ENCODE data around the gene TMEM232. TPM values are rescaled to one million over a fixed set of nuclear protein-coding genes. Genes with fewer than 3 reads are reported as not detected.
"Not testable (repeated sequence)": the region's sequence is repeated elsewhere in the genome, so short reads cannot be mapped to it uniquely, and the experiment has no call there.

TMEM232 gene
- total RNA-seq, 1 donor from 2014 or later: 0.79 TPM

- H3K4me3 ChIP-seq (ENCODE audit: low read depth, low read length): no peak overlapping the region
- no peaks in the 10 kb centered on the region for H3K36me3 ChIP-seq (ENCODE audit: control insufficient read depth, insufficient read depth, low read length)
- FAIRE-seq (no peak), DNase-seq (ENCODE audit: low read depth) (no peak)
- TF ChIP-seq, protein P1, sequence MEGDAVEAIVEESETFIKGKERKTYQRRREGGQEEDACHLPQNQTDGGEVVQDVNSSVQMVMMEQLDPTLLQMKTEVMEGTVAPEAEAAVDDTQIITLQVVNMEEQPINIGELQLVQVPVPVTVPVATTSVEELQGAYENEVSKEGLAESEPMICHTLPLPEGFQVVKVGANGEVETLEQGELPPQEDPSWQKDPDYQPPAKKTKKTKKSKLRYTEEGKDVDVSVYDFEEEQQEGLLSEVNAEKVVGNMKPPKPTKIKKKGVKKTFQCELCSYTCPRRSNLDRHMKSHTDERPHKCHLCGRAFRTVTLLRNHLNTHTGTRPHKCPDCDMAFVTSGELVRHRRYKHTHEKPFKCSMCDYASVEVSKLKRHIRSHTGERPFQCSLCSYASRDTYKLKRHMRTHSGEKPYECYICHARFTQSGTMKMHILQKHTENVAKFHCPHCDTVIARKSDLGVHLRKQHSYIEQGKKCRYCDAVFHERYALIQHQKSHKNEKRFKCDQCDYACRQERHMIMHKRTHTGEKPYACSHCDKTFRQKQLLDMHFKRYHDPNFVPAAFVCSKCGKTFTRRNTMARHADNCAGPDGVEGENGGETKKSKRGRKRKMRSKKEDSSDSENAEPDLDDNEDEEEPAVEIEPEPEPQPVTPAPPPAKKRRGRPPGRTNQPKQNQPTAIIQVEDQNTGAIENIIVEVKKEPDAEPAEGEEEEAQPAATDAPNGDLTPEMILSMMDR (IDR thresholded peaks at IDR 0.05; ENCODE audit: insufficient read depth, low read length, severe bottlenecking): no peak
- H3K27me3 ChIP-seq (ENCODE audit: control insufficient read depth, insufficient read depth, low read length): no peaks in the 10 kb centered on the region
Observed at GRCh38 chr5:110545716-110546115, 180.8 kb downstream of the TMEM232 start.

GRCh38 chr5:110544603-110545002 lies 181.9 kb downstream of the TMEM232 start:
- no peaks in the 10 kb centered on the region for H3K27me3 ChIP-seq (ENCODE audit: control insufficient read depth, insufficient read depth, low read length)
- H3K4me3 ChIP-seq (ENCODE audit: low read depth, low read length): no peak overlapping the region
- TF ChIP-seq, protein P1 (IDR thresholded peaks at IDR 0.05; ENCODE audit: insufficient read depth, low read length, severe bottlenecking): no peak
- H3K36me3 ChIP-seq (ENCODE audit: control insufficient read depth, insufficient read depth, low read length): no peaks in the 10 kb centered on the region
- DNase-seq (ENCODE audit: low read depth): peak; percentile 41
- no peak for FAIRE-seq

DNA sequence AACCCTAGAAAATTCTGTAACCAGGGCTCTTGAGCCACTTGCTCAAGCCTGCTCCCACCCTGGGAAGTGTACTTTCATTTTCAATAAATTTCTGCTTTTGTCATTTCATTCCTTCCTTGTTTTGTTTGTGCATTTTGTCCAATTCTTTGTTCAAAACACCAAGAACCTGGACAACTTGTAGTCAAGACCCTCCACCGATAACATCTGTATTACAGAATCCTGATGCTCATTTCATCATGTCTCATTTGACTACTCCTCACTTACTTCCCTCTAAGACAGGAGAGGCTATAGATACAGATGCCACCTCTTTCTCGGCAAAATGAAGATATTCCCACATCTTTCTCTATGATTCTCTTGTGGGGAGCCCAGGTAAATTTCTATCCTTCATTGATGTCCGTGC lies 183.5 kb downstream of the TMEM232 start:
- DNase-seq (ENCODE audit: low read depth): no peak
- H3K4me3 ChIP-seq (ENCODE audit: low read depth, low read length): no peak overlapping the region
- FAIRE-seq: no peak
- TF ChIP-seq, protein P1 (IDR thresholded peaks at IDR 0.05; ENCODE audit: insufficient read depth, low read length, severe bottlenecking): no peak
- H3K27me3 ChIP-seq (ENCODE audit: control insufficient read depth, insufficient read depth, low read length): no peaks in the 10 kb centered on the region
- H3K36me3 ChIP-seq (ENCODE audit: control insufficient read depth, insufficient read depth, low read length): no peaks in the 10 kb centered on the region

DNA sequence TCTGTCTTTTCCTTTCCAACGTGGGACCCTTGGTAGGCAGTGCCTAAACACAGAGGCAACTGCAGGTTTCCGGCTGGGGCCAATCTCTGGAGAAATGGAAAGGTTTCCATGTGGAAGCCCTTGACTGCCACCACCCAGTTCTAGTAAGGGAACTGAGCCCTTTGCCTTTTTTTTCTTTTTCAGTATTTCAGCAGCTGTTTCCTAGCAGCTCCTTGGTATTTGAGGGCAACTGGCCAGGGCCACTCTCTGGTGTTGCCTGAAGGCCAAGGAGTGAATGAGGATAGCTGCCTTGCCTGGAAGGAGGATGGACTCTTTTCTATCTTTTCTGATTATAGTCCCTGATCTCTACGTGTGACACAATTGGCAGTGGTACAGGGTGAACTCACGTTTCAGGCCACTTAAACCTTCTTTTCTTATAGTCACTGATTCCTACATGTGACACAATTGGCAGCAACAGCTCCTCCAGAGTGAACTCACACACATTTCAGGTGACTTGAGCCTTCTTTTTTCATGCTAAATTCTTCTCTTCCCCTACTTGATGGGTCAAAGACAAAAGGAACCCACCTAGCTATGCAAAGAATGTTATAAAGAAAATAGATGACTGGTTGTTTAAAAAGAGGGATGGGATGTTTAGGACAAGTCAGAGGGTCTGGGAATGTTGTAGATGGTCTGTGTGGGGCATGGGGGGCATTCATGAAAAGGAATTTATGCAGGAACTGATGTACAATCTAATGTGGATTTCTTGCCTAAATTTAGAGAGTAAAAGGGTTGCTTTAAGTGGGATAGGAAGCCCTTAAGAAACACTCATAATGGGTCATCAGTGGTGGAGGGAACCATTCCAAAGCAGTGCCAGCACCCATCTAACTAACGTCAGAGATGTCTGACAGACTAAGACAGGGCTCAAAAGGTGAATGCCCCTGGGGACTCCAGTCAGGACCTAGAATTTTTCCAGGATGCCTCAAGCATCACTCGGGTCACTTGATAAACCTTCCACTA lies 190.1 kb downstream of the TMEM232 start:
- TF ChIP-seq, protein P1 (IDR thresholded peaks at IDR 0.05; ENCODE audit: insufficient read depth, low read length, severe bottlenecking): no peak
- DNase-seq (ENCODE audit: low read depth): no peak

DNA sequence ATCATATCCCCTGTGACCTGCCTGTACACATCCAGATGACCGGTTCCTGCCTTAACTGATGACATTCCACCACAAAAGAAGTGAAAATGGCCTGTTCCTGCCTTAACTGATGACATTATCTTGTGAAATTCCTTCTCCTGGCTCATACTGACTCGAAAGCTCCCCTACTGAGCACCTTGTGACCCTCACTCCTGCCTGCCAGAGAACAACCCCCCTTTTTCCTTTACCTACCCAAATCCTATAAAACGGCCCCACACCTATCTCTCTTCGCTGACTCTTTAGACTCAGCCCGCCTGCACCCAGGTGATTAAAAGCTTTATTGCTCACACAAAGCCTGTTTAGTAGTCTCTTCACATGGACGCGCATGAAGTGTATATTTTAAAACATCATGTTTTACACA lies 191.3 kb downstream of the TMEM232 start:
- H3K36me3 ChIP-seq (ENCODE audit: control insufficient read depth, insufficient read depth, low read length); H3K4me3 ChIP-seq (ENCODE audit: low read depth, low read length); H3K27me3 ChIP-seq (ENCODE audit: control insufficient read depth, insufficient read depth, low read length); FAIRE-seq; DNase-seq (ENCODE audit: low read depth): not testable (repeated sequence)

More for the DNA sequence above, 190.1 kb downstream of the TMEM232 start:
- no peaks in the 10 kb centered on the region for H3K27me3 ChIP-seq (ENCODE audit: control insufficient read depth, insufficient read depth, low read length)
- no peak overlapping the region for H3K4me3 ChIP-seq (ENCODE audit: low read depth, low read length)
- peak; percentile 73 for FAIRE-seq
- no peaks in the 10 kb centered on the region for H3K36me3 ChIP-seq (ENCODE audit: control insufficient read depth, insufficient read depth, low read length)

- Histone ChIP-seq H3K4me3 (ENCODE audit: low read depth, low read length) (no peak overlapping the region), H3K27me3 (ENCODE audit: control insufficient read depth, insufficient read depth, low read length) (no peaks in the 10 kb centered on the region), H3K36me3 (ENCODE audit: control insufficient read depth, insufficient read depth, low read length) (no peaks in the 10 kb centered on the region)
- DNase-seq (ENCODE audit: low read depth) (no peak), FAIRE-seq (no peak)
- TF ChIP-seq, protein P1 (IDR thresholded peaks at IDR 0.05; ENCODE audit: insufficient read depth, low read length, severe bottlenecking): no peak
Observed at GRCh38 chr5:110525762-110526161, 200.7 kb downstream of the TMEM232 start.
